Neural crest cell (in vitro differentiated cells): Measurements from ENCODE around the gene NDP. TPM values are rescaled to one million over a fixed set of nuclear protein-coding genes. Genes with fewer than 3 reads are reported as not detected.

Experiments used
- DNase-seq: peaks from one replicate; pipeline ENCODE4 v3.0.0; 2021; ENCODE audit warnings: low read depth, mixed read lengths, low spot score
- H3K27ac Mint-ChIP-seq: one replicate; pipeline ENCODE4 v1.8.0; 2021; ENCODE audit warnings: mild to moderate bottlenecking, mixed read lengths; ENCODE audit not compliant: unreplicated experiment
- H3K27me3 Mint-ChIP-seq: 2 replicates; pipeline ENCODE4 v1.8.0; 2021; ENCODE audit warnings: low read depth, mild to moderate bottlenecking, mixed read lengths
- H3K36me3 Mint-ChIP-seq: 2 replicates; pipeline ENCODE4 v1.8.0; 2021; ENCODE audit warnings: low read depth, mild to moderate bottlenecking, mixed read lengths
- H3K4me1 Mint-ChIP-seq: 2 replicates; pipeline ENCODE4 v1.8.0; 2021; ENCODE audit warnings: mixed read lengths
- H3K4me3 Mint-ChIP-seq: one replicate; pipeline ENCODE4 v1.8.0; 2021; ENCODE audit warnings: mild to moderate bottlenecking, mixed read lengths
- H3K9me3 Mint-ChIP-seq: 2 replicates; pipeline ENCODE4 v1.8.0; 2021; ENCODE audit warnings: mixed read lengths
- total RNA-seq: library from RNA; stranded (reverse); gene quantifications from 2 replicates; pipeline ENCODE4 v1.2.1, GENCODE V29; 2021
- TF ChIP-seq, protein P1 (sequence below): fragments of 200-600 bp; sonication (generic); conservative IDR thresholded peaks from 2 replicates; pipeline ENCODE4 v1.5.0; 2021; ENCODE audit warnings: antibody characterized with exemption, mild to moderate bottlenecking

The NDP gene
- total RNA-seq, 1 donor from 2014 or later: 4.3 TPM

DNA sequence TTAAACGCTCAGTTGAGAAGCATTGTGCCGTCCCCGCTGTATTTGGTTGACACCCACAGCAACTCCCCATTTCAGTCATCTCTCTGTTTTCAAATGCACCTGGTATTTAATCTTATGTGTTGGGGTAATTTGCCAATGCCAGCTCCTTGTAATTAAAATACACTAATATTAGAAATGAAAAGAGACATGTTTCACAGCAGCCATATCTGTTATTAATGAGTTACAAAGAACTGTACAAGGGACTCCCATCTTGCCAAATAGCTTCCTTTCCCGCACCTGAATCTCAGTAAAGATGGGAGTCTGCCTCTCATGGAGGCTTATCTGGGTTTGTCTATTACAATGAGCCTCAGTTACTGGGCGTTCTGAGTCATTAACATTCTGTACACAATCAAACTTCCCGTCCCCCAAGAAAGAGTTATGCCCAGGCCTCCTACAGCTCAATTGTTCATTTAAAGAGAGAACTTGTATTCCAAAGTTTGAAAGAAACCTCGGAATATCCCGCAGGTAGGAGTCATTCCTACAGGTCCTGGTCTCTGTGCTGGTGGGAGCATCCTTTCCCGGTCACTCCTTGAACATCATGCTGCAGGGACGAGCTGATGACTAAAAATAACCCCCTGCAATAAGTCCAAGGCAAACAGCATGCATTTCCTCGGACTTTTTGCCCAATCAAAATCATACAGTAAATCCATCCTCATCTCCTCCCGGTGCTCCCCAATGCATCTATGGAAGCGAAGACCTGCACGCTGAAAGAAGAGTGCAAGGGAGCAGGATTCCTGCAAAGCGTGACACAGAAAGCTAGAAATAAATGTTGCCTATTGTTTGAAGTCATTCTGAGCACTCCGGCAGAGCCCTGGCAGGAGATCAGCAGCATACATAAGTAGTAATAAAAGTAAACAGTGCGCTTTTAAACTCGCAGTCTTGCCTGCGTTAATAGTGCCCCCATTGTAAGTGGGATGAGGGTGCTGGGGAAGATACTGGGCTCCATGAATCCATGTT is 926 bp downstream of the NDP start:
- DNase-seq: no peak
- Mint-ChIP-seq H3K36me3 (peaks cover 3% of the 10 kb centered on the region), H3K27ac (peak overlapping the region; percentile 80), H3K4me1 (peaks cover 44% of the 10 kb centered on the region), H3K9me3 (no peaks in the 10 kb centered on the region), H3K4me3 (peak overlapping the region; percentile 81), H3K27me3 (no peaks in the 10 kb centered on the region)
- TF ChIP-seq, protein P1, sequence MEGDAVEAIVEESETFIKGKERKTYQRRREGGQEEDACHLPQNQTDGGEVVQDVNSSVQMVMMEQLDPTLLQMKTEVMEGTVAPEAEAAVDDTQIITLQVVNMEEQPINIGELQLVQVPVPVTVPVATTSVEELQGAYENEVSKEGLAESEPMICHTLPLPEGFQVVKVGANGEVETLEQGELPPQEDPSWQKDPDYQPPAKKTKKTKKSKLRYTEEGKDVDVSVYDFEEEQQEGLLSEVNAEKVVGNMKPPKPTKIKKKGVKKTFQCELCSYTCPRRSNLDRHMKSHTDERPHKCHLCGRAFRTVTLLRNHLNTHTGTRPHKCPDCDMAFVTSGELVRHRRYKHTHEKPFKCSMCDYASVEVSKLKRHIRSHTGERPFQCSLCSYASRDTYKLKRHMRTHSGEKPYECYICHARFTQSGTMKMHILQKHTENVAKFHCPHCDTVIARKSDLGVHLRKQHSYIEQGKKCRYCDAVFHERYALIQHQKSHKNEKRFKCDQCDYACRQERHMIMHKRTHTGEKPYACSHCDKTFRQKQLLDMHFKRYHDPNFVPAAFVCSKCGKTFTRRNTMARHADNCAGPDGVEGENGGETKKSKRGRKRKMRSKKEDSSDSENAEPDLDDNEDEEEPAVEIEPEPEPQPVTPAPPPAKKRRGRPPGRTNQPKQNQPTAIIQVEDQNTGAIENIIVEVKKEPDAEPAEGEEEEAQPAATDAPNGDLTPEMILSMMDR: no peak

DNA sequence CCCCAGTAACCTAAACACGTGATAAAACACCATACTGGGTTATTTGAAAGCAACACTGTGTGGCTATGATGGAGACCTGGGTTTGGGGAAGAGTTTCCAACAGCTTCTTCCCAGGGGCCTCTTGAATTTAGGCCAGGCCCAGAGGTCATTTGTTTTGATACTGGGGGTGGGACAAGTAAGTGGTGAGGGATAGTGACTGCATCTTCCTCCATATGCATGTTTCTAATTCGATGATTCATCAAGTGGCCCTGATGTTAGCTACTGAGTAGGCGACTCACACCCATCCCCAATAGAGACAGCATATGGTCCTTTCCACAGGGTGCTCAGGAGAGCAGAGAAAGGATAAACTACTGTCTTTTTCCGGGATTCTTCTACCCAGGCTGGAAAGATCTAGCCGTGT is 2.7 kb downstream of the NDP start:
- H3K27ac Mint-ChIP-seq: no peak overlapping the region
- peaks cover 3% of the 10 kb centered on the region for H3K36me3 Mint-ChIP-seq
- TF ChIP-seq, protein P1: no peak
- H3K27me3 Mint-ChIP-seq: no peaks in the 10 kb centered on the region
- DNase-seq: no peak
- H3K9me3 Mint-ChIP-seq: no peaks in the 10 kb centered on the region
- H3K4me3 Mint-ChIP-seq: no peak overlapping the region
- peaks cover 44% of the 10 kb centered on the region for H3K4me1 Mint-ChIP-seq

- Mint-ChIP-seq H3K4me1 (peaks cover 44% of the 10 kb centered on the region), H3K36me3 (peaks cover 3% of the 10 kb centered on the region), H3K27me3 (no peaks in the 10 kb centered on the region), H3K9me3 (no peaks in the 10 kb centered on the region), H3K27ac (peak overlapping the region; percentile 91), H3K4me3 (peak overlapping the region; percentile 71)
- no peak for DNase-seq
- TF ChIP-seq, protein P1: no peak
Measured at GRCh38 chrX:43969504-43970501, 3.4 kb downstream of the NDP start.

DNA sequence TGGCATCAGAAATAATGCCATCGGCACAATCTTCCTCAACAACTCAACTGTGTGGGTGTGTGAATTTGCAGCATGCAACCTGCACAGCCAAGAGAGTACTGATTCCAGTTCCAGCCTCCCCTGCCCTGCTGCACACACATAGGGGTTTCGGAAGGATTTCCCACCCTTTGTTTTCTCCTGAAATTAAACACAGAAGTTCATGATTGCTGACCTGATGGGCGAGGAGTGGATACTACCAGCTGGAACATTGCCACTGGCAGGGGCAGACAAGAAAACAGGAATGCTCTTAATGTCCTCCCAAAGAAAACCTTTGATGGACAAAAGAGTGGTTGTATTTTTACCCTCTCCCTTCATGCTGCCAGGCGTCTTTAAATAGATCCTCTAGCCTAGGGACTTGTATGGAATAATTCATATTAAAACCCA is 4.8 kb downstream of the NDP start:
- Mint-ChIP-seq H3K4me1 (peaks cover 37% of the 10 kb centered on the region), H3K9me3 (no peaks in the 10 kb centered on the region), H3K27me3 (no peaks in the 10 kb centered on the region), H3K4me3 (peak overlapping the region; percentile 31), H3K27ac (no peak overlapping the region), H3K36me3 (peaks cover 6% of the 10 kb centered on the region)
- no peak for DNase-seq
- TF ChIP-seq, protein P1: no peak

DNA sequence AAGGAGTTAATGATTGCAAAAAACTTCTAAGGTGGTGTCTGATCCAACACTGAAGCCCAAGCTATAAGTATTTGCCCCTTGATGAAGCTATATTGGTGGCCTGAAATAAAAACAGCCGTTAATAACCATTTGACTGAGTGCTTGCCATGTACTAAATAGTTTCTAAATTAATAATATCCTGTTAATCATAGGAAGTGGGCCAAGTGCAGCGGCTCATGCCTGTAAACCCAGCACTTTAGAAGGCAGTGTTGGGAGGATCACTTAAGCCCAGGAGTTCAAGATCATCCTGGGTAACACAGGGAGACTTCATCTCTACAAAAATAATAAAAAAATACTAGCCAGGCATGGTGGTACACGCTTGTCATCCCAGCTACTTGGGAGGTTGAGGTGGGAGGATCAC is 8.3 kb downstream of the NDP start:
- TF ChIP-seq, protein P1: no peak
- Mint-ChIP-seq H3K9me3 (peaks cover 8% of the 10 kb centered on the region), H3K27me3 (no peaks in the 10 kb centered on the region), H3K36me3 (peaks cover 9% of the 10 kb centered on the region), H3K4me1 (peaks cover 20% of the 10 kb centered on the region), H3K27ac (no peak overlapping the region), H3K4me3 (no peak overlapping the region)
- no peak for DNase-seq
